NCI-H187 (cell line): ENCODE measurements around the gene KRT80.
A peak's percentile ranks its signal among the peaks of the same experiment; 100 is the strongest.

Experiments
- DNase-seq, 2 experiments: peaks; one replicate each; lab custom pipeline; 2025; lab: John Stamatoyannopoulos, UW

Gene KRT80

GRCh38 chr12:52210925-52211650, 19.3 kb upstream of the KRT80 start:
- no peak for DNase-seq

DNA sequence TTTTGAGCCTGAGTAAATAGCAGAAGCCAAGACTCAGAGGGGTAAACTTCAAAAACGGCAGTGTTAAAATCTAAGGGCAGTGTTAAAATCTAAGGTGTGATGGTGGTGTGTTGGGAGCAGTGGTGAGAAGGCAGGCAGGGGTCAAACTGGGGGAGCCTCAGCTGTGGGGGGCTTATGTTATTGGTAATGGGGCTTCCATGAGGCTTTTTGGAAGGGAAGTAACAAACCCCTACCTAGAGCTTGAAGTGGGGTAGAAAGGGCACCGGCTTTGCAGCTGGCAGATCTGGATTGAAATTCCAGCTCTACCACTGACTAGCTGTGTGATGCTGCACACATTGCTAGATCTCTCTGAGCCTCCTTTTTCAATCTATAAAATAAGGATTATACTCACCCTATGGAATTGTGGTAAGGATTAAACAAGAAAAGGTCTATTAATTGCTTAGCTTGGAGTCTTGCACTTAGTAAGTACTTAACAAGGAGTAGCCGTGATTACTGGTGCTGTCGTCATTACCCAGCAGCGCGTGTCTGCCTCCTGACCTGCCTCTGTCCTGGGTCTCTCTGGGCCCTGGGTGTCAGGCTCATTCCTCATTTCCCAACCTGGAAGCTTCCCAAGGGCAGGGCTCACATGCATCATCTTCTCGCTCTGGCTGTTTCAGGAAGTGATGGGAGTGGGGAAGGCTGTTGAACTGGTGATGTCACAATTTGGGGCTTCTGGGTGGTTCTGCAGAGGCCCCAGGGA, 18.5 kb upstream of the KRT80 start:
- DNase-seq = no peak

DNA sequence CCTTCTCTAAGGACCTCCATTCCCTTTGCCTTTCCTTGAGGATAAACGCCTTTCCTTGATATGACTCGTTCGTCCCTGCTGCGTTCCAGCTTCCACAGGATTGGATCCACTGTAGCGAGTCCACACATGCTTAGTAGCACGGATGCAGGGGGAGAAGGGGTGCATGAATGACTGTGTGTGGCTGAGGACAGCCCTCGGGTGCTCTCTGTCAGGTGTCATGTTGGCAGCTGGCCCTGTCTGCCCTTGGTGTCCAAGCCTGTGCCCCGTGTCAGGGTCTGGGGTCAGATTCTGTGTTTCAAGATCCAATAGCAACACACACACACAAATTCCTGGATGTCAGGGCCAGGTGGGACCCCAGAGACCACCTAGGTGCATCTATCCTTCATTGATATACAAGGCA, 17.5 kb upstream of the KRT80 start:
- DNase-seq = no peak

- DNase-seq = no peak
Observed at GRCh38 chr12:52208424-52209165, 16.8 kb upstream of the KRT80 start.

DNA sequence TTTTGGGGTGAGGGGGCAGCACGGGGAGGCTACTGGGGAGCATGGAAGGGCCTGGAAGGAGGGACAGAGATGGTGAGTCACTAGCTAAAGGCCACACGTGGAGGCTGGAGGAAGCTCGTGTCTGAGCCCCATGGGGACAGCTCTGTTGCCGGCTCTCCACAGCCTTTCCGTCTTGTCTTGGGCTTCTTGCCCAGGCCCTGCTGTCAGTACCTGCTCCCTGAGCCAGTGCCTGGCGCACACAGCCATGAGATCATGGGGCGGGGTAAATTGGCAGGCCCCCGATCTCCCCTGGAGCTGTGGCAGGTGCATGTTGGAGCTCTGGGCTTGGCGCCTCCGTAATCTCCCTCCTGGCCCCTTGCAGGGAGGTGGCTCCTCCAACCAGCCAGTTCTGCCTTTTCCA, 16.1 kb upstream of the KRT80 start:
- DNase-seq = no peak

GRCh38 chr12:52207106-52207505, 15.3 kb upstream of the KRT80 start:
- DNase-seq = no peak

GRCh38 chr12:52206304-52207040, 14.7 kb upstream of the KRT80 start:
- no peak for DNase-seq

- DNase-seq = no peak
Observed at GRCh38 chr12:52205612-52206303, 13.9 kb upstream of the KRT80 start.

GRCh38 chr12:52204931-52205505, 13.2 kb upstream of the KRT80 start:
- DNase-seq = no peak

GRCh38 chr12:52204095-52204930, 12.5 kb upstream of the KRT80 start:
- no peak for DNase-seq

GRCh38 chr12:52203079-52203921, 11.5 kb upstream of the KRT80 start:
- no peak for DNase-seq

DNA sequence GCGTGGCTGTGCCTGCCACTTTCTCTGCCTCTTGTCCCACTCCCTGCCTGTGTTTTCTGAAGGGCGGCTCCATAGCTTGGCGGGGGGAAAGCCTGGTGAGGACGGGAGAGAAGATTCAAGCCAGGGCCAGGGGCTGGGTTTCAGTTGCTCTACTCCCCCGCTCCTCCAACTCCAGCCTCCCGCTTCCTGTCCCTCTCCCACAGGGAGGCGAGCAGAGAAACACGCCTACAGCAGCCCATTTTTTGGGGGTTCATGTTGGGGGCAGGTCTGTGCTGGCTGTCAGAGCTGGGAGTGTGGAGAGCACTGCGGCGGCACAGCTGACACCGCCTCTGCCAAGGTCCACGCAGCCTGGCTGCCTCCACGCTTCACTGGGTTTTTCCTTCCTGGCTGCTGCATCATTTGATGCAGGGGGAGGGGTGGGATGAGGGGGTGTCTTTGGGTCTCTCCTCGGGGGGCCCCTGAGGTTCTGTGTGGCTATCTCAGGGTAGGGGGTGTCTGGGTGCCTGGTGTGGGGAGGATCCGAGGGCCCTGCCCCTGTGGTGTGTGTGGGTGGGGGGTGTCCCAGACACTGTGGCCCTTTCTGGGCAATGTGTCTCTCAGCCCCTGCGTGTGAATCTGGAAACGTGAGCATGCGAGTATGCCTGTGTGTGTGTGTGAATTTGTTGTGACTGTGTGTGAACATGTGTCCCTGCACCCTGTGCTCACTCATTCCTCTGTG, 10.7 kb upstream of the KRT80 start:
- peak in 1 of 2 experiments; percentile 22 for DNase-seq

- no peak for DNase-seq
Observed at GRCh38 chr12:52201451-52201839, 9.6 kb upstream of the KRT80 start.

DNA sequence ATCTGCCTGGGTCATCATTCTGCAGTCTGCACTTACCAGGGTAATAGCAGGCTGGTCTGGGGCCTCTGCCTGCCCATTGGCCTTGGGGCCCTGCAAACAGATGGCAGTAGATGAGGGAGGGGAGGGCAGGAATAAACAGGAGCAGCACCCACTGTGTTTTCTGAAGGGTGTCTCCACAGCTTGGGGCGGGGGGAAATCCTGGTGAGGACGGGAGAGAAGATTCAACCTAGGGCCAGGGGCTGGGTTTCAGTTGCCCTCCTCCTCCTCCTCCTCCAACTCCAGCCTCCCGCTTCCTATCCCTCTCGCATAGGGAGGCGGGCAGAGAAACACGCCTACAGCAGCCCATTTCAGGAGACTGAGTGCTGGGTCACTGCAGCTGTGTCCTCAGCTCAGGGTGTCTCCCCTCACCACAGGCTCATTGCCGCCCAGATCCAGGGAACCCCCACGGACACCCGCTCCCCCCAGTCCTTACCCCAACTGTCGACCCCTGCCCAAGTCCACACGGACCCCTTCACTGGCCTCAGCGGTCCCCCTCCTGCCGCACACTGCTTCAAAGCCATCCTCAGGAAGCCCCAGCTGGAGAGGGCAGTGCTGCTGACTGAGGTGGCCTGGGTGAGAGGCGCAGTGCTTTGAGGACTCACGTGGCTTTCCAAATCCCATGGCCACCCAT, 9.1 kb upstream of the KRT80 start:
- no peak for DNase-seq

- no peak for DNase-seq
Observed at GRCh38 chr12:52200086-52200780, 8.4 kb upstream of the KRT80 start.

DNA sequence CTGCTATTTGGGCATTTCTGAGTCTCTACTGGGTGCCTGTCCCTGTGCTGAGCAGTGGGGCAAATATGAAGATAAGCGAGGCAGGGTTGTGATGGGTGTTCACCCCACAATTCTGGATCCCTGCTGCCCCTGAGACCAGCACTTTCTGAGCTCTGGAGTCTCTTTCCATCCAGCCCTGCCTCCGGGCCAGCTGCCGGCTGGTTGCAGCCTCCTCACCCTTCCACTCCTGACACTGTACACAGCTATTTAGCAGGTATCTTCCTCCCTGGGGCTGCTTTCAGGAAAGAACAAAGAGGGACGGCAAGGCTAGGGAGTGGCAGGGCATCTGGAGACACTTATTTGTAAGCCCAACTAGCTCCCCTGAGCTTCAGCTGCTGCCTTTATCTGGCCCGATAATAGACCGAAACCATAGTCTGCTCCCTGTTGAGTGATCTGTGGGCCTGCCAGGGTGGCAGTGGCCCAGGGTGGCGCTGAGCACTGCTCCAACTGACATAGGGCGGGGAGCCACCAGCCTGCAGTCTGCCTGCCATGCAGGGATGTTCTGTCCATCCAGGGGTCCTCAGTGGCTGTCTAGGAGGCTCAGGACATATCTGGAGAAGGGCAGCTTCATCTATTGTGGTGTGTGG, 7.6 kb upstream of the KRT80 start:
- DNase-seq = no peak
